IPS-18c (cell line): ENCODE data around the gene HECW1.
"Not testable (repeated sequence)": the region's sequence is repeated elsewhere in the genome, so short reads cannot be mapped to it uniquely, and the experiment has no call there.

ENCODE experiments used
- H3K4me3 ChIP-seq: 2 replicates; pipeline ENCODE4 v1.7.0; 2013; ENCODE audit warnings: low read depth, mild to moderate bottlenecking, low read length, moderate library complexity; ENCODE audit not compliant: insufficient read depth
- H3K9me3 ChIP-seq: one replicate; pipeline ENCODE4 v1.6.1; 2013; ENCODE audit warnings: mild to moderate bottlenecking, low read length, moderate library complexity; ENCODE audit not compliant: control insufficient read depth, insufficient read depth

Gene HECW1

DNA sequence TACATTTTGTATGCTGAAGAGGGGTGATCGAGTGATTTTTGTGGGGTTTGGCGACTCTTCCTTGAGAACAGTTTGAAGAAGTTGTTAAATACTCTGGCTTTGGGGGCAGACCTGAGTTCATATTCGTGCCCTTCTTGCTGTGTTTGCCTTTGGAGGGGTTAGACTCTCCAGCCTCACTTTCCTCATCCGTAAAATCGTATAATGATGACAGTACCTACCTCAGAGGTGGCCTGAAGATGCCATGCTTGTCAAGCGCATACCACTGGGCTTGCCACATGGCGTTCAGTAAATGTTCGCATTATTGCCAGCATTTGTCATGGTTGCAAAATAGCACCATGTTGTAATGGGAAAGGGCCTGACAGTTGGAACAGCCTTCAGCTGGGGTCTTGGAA is 471.7 kb downstream of the HECW1 start:
- H3K9me3 ChIP-seq = peaks cover 2% of the 10 kb centered on the region
- H3K4me3 ChIP-seq = peak overlapping the region; percentile 90

DNA sequence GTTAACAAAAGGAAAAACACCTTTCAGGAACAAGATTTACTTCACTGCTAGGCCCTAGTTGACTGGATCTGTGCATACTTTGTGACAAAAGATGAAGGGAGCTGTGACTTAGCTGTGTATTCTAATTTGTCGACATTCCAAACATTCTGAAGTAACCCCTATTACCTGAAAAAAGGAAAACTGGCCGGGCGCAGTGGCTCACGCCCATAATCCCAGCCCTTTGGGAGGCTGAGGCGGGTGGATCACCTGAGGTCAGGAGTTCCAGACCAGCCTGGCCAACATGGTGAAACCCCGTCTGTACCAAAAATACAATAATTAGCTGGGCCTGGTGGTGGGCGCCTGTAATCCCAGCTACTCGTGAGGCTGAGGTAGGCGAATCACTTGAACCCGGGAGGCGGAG is 472.3 kb downstream of the HECW1 start:
- H3K4me3 ChIP-seq, H3K9me3 ChIP-seq: not testable (repeated sequence)

DNA sequence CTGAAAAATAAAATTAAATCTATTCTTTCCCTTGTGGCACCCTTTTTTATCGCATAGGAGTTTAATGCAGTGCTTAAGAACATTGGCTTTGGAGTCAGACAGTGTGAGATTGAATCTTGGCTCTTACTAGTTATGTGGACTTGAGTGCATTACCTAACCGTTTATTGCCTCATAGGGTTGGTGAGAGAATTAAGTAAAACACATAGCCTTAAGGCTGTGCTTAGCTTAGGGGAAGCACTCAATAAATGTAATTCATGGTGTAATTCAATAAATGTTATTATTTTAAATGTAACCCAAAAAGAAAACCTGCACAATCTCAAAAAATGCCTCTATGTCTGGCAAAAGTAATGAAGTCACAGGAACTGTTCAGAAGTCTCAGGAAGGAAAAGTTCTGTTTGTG is 473.1 kb downstream of the HECW1 start:
- Histone ChIP-seq H3K9me3 (peaks cover 2% of the 10 kb centered on the region), H3K4me3 (no peak overlapping the region)

DNA sequence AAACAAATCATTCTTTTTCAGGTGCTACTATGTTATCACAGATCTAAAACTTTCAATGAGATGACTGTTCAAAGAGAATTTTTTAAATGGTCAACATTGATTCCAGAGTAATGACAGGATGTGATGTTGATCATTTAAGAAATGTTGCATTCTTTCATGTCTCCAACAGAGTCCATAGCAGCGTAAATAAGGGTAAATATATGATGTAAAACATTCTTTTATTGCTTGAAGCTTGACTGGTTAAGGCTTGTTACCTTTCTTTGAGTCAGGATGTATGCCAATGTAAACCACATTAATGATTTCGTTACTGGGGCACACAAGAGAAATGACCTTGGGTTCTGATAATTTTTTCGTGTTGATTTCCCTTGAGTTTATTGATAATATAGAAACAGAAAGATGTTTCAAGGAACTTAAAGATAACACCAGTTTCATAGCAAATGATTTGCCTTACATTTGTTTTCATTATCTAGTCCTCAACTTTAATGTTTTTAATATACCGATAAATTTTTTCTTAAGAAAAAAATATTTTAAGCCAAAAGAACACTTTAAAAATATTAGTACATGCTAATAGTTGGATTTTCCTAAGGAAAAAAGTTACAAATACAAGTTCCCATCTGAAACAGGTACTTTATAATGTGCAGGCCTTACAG is 473.9 kb downstream of the HECW1 start:
- Histone ChIP-seq H3K9me3 (peaks cover 2% of the 10 kb centered on the region), H3K4me3 (no peak overlapping the region)

DNA sequence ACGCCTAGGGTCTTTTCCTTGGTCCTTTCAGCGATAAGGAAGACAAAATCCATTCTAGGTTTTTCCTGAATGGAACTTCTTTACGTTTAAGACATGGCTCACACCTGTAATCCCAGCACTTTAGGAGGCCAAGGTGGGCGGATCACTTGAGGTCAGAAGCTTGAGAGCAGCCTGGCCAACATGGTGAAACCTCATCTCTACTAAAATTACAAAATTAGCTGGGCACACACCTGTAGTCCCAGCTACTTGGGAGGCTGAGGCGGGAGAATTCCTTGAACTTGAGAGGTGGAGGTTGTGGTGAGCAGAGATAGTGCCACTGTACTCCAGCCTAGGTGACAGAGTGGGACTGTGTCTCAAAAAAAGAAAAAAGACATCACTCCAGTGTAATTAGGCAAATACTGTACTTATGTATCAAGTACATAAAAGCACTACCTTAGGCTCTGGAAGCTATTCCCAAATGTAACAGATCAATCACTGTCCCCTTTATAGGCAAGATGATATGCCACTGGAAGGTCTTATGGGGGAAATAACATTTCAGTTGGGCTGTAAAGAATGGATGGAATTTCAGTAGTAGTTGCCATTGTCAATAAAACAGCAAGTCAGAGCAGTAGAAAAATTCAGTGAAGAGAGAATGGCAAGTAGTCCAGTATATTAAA is 476.2 kb downstream of the HECW1 start:
- H3K4me3 ChIP-seq = no peak overlapping the region

DNA sequence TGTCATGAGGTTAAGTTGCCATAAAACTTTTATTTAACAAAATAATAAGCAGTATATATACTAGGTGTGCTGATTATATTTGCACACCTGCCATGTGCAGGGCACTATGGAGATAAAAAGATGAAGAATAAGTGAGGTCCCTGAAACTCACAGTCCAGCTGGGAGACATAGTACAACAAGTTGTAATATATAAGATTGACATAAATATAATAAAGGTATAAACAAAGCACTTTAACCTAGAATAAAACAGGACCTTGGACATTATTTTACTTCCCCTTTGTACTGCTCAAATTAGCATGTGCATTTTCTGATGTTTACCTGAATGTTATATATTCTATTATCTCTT is 476.7 kb downstream of the HECW1 start:
- no peaks in the 10 kb centered on the region for H3K9me3 ChIP-seq

More for the DNA sequence above, 476.2 kb downstream of the HECW1 start:
- H3K9me3 ChIP-seq = no peaks in the 10 kb centered on the region

DNA sequence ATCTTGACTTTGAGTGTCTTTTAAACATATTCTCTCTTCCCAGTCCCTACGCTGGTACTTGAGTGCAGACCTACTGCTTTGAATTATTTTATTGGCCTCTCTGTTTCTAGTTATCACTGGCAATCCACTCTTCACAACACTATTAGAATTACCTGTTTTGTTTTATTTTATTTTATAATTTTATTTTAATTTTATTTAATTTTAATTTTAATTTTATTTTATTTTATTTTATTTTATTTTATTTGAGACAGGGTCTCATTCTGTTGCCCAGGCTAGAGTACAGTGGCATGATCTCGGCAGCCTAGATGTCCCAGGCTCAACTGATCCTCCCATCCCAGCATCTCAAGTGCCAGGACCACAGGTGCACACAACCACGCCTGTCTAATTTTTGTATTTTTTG is 477.3 kb downstream of the HECW1 start:
- no peaks in the 10 kb centered on the region for H3K9me3 ChIP-seq
- no peak overlapping the region for H3K4me3 ChIP-seq

More for the DNA sequence above, 476.7 kb downstream of the HECW1 start:
- H3K4me3 ChIP-seq = no peak overlapping the region

DNA sequence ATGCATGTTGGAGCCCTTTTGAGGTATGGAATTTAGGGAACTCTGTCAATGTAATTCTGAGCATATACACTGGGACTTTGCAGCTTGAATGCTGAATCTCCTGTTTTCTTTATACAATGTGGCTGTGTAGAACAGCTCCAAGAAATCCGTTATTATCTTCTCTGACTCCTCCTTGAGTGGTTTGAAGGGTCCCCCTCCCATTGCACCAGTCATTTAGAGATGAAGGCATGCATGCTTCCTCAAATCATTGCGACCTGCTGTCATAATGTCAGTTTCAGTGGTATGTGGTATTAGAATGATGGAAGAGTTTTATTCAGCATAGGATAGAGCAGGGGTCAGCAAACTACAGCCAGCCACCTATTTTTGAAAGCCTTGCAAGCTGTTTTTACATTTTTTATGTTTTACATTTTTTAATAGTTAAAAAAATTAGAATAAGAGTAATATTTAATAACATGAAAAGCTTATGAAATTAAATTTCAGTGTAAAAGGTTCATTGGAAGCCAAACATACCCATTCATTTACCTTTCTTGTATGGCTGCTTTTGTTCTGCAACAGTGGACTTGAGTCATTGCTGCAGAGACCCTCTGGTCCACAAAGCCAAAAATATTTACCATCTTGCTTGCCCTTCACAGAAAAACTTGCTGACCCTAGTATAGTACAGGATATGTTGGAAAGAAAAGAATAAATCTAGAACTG is 478.6 kb downstream of the HECW1 start:
- Histone ChIP-seq H3K4me3 (no peak overlapping the region), H3K9me3 (no peaks in the 10 kb centered on the region)

DNA sequence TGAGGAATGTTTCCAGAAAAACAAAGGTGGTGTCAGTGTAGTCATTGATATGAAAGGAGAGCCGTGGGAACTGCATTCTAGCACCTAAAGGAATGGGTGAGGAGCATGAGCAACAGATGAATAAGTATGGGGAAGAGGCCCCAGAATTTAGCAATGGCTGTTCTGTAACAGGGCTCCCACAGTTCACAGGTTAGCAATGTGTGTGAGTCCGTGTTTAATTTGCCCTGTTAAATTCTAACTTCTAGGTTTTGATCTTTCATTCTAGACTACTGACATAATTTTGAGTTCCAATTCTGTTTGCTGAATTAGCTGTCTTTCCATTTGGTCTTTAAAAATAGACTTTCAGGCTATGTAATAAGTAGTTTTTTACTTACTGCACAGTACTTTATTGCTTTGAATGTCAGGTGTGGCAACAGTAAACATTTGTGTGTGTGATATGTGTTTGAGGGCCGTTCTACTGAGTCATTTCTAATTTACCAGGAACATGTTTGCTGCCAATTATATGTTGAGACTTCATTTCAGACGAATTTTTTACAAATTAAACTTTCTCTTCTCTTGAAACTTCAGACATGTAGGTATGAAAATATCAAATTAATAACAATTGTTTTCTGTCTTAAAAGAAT is 479.2 kb downstream of the HECW1 start:
- H3K9me3 ChIP-seq = no peaks in the 10 kb centered on the region
- no peak overlapping the region for H3K4me3 ChIP-seq

DNA sequence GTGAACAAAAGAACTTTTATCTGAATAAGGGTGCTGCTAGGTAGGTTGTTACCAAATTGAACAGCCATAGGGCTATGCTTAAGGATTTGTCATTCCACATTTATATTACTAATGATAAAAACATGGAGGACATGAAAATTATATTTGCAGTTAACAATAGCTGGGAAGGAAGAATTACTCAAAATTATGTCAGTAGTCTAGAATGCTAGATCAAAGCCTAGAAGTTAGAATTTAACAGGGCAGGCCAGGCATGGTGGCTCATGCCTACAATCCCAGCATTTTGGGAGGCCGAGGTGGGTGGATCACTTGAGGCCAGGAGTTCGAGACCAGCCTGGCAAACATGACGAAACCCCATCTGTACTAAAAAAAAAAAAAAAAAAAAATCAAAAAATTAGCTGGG is 479.9 kb downstream of the HECW1 start:
- Histone ChIP-seq H3K4me3 (no peak overlapping the region), H3K9me3 (no peaks in the 10 kb centered on the region)

DNA sequence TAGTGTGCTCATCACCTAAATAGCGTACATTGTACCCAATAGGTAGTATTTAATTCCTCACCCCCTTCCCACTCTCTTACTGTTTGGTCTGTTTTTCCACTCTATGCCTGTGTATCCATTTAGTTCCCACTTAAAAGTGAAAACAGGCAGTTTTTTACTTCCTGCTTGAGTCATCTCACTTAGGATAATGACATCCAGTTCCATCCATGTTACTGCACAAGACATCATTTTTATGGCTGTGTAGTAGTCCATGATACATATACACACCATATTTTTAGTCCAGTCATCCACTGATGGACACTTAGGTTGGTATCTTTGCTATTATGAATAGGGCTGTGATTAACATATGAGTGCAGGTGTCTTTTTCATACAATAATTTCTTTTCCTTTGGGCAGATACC is 480.6 kb downstream of the HECW1 start:
- no peak overlapping the region for H3K4me3 ChIP-seq
- H3K9me3 ChIP-seq = no peaks in the 10 kb centered on the region

DNA sequence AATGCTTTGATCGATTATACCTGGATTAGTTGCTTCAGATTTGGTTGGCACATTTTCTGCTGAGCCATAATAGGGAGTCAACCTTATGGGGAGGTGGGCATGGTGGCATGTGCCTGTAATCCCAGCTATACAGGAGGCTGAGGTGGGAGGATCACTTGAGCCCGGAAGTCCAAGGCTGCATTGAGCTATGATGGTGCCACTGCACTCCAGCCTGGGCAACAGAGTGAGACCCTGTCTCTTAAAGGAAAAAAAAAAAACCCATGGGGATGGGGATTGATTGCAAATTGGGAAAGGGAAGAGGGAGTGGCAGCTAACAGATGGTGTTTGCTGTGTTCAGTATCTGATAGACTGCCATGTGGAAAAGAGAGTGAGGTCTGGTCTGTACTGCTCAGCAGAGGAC is 481.6 kb downstream of the HECW1 start:
- no peak overlapping the region for H3K4me3 ChIP-seq

DNA sequence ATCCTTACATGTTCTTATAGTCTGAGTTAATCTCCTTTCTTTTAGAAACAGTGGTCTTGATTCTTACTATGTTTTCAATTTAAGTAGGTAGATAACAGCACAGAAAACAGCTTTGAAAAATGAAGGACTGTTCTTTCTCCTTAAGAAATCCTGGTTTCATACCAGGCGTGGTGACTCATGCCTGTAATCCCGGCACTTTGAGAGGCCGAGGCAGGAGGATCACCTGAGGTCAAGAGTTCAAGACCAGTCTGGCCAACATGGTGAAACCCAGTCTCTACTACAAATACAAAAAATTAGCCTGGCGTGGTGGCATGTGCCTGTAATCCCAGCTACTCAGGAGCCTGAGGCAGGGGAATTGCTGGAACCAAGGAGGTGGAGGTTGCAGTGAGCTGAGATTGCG is 484.0 kb downstream of the HECW1 start:
- not testable (repeated sequence) for H3K4me3 ChIP-seq, H3K9me3 ChIP-seq

More for the DNA sequence above, 481.6 kb downstream of the HECW1 start:
- H3K9me3 ChIP-seq = no peaks in the 10 kb centered on the region

DNA sequence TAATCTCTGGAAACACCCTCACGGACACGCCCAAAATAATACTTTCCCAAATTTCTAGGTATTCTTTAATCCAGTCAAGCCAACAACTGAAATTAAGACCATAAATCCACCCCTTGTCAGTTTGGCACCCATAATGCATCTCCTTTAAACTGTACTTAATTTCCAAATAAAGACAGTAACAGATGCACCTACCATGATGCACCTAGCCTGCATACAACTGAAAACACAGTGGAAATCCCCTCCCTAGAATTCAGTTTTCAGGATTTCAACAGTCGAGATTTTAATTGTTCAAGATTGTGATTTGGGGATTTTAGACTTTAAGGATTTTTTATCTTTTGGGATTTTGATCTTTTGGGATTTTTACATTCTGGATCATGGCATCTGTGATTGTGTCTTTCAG is 487.6 kb downstream of the HECW1 start:
- Histone ChIP-seq H3K4me3 (no peak overlapping the region), H3K9me3 (no peaks in the 10 kb centered on the region)

DNA sequence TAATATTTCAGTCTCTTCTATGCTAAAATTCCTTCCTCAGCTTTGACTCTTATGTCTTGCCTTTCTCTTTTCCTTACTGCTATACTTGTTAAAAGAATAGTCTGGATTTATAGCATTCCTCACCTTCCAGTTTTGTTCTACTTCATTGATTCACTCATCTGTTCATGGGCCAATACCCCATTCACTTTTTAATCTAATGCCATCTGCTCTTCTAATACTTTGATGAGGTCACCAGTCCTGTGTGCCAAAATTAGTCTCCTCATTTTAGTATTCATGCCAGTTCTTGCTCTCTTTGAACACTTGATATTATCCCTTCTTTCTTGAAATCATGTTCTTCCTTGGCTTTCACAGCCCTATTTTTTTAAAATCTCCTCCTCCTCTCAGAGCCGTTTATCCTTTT is 489.8 kb downstream of the HECW1 start:
- H3K4me3 ChIP-seq = no peak overlapping the region
- no peaks in the 10 kb centered on the region for H3K9me3 ChIP-seq

DNA sequence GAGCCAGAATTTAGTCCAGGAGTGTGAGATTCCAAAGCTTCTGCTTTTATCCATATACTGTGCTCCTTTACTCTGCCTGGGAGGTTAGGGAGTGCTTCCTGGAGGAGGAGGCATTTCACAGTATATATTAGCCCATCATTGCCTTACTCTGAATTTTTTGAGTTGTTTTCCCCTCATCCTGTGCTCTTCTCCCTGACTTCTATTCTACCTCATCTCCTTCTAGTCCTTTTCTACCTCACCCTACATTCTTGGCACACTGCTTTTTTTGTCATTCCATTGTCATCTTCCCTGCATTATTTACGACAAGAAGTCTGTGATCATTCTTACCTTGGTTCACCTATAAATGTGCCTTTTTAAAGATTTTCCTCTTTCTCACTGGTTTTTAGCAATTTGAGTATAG is 491.8 kb downstream of the HECW1 start:
- H3K4me3 ChIP-seq = no peak overlapping the region
- H3K9me3 ChIP-seq = no peaks in the 10 kb centered on the region

DNA sequence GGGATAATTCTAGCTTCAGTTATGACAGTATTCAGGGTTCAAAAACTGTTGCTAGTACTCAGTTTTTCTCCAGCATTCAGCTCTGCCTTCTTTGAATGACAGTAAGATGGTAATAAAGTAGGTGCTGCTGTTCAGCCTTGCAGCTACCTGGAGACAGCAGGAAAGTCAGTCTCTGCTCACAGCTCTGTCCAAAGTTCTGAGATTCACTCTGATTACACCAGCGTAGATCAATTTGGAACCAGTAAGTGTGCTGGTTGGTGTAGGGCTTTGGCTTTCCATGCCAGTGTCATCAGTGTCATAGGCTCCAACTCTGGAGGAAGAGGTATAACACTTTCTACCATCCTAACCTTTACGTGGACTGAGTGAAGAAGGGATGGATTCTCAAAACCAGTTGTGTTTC is 496.6 kb downstream of the HECW1 start:
- H3K9me3 ChIP-seq = no peaks in the 10 kb centered on the region
- no peak overlapping the region for H3K4me3 ChIP-seq

DNA sequence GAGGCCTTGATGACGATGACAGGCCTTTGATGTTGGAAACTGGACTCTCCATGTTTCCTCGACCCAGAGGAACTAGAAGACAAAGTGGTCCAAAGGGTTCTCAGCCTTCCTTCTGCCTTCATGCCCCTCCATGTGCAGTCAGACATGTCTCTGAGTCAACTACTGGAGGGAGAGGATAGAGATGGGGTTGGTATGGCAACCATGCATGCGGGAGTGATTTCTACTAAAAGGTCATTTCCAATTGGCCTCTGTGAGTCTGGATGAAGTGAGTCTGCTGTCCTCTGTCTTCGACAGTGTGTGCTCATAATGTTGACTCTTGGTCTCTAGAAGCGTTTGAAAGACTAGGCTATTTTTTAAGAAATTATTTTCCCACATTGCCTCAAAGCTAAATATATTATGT is 499.7 kb downstream of the HECW1 start:
- Histone ChIP-seq H3K4me3 (no peak overlapping the region), H3K9me3 (no peaks in the 10 kb centered on the region)
